ENCODE measurements around the gene KBTBD8.

DNA sequence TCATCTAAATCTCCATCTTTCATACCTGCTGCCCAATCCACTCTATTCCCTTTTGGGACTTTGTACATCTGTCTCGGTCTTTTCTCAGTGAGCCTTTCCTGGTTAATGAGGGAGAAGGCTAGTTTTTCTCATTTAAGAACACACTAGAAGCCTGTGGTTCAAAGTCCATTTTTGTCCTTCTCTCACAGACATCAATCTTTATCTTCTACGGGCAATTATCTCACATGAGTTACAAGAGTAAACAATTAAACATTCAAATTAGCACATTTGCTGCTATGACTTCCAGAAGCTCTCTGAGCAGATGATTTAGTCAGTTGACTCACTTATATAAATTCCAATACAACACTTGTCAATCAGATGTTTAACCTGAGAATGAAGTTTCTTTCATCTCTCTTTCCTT is 49.3 kb upstream of the KBTBD8 start:
- TF ChIP-seq, protein P1, sequence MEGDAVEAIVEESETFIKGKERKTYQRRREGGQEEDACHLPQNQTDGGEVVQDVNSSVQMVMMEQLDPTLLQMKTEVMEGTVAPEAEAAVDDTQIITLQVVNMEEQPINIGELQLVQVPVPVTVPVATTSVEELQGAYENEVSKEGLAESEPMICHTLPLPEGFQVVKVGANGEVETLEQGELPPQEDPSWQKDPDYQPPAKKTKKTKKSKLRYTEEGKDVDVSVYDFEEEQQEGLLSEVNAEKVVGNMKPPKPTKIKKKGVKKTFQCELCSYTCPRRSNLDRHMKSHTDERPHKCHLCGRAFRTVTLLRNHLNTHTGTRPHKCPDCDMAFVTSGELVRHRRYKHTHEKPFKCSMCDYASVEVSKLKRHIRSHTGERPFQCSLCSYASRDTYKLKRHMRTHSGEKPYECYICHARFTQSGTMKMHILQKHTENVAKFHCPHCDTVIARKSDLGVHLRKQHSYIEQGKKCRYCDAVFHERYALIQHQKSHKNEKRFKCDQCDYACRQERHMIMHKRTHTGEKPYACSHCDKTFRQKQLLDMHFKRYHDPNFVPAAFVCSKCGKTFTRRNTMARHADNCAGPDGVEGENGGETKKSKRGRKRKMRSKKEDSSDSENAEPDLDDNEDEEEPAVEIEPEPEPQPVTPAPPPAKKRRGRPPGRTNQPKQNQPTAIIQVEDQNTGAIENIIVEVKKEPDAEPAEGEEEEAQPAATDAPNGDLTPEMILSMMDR (CRISPR knock-in tag; IDR thresholded peaks at IDR 0.05): no peak
- TF ChIP-seq YY1 (IDR thresholded peaks at IDR 0.05; ENCODE audit: insufficient read depth, insufficient replicate concordance, low read depth, low read length): no peak

Data from HepG2 (cell line).